Fibroblast of pulmonary artery (primary cell): ENCODE results near the gene TLL2.

Experiments used
- DNase-seq: peaks from one replicate; pipeline ENCODE4 v3.0.0-alpha.2; 2010; ENCODE audit warnings: low read depth
- H3K4me3 ChIP-seq: replicated peaks from 2 replicates; pipeline ENCODE4 v1.5.1; 2011; ENCODE audit warnings: low read depth, mild to moderate bottlenecking, control low read depth, low read length, moderate library complexity
- CTCF ChIP-seq: IDR thresholded peaks from 2 replicates; pipeline ENCODE4 v1.5.1; 2011; ENCODE audit warnings: mild to moderate bottlenecking, control low read depth, low read length, inconsistent platforms; ENCODE audit errors: missing control alignments

The TLL2 gene

DNA sequence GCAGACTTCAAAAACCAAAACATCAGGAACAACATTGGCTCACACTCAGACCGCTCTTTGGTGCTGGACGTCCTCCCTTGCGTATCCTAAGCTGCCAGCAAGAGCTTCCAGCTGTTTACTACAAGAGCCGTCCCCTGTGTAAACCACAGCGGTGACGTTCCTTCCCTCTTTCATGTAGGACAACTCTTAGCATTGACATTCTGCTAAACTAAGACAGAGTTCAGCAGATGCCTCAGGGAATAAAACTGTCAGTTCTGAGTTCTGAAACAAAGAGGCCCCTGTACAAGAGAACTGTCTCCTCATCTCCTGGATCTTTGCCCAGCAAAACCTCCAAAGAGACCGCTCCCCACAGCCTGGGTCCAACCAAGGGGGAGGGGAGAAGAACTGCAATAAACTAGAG, 97.1 kb downstream of the TLL2 start:
- no peak for TF ChIP-seq CTCF
- no peak overlapping the region for H3K4me3 ChIP-seq
- no peak for DNase-seq

- no peak for DNase-seq
- TF ChIP-seq CTCF: no peak
Measured at GRCh38 chr10:96415891-96416554, 97.7 kb downstream of the TLL2 start.

GRCh38 chr10:96415150-96415890, 98.4 kb downstream of the TLL2 start:
- DNase-seq: no peak
- H3K4me3 ChIP-seq: no peak overlapping the region
- no peak for TF ChIP-seq CTCF

More at GRCh38 chr10:96415891-96416554, 97.7 kb downstream of the TLL2 start:
- H3K4me3 ChIP-seq: no peak overlapping the region

- TF ChIP-seq CTCF: no peak
- no peak for DNase-seq
- no peak overlapping the region for H3K4me3 ChIP-seq
Measured at GRCh38 chr10:96414303-96414702, 99.4 kb downstream of the TLL2 start.

DNA sequence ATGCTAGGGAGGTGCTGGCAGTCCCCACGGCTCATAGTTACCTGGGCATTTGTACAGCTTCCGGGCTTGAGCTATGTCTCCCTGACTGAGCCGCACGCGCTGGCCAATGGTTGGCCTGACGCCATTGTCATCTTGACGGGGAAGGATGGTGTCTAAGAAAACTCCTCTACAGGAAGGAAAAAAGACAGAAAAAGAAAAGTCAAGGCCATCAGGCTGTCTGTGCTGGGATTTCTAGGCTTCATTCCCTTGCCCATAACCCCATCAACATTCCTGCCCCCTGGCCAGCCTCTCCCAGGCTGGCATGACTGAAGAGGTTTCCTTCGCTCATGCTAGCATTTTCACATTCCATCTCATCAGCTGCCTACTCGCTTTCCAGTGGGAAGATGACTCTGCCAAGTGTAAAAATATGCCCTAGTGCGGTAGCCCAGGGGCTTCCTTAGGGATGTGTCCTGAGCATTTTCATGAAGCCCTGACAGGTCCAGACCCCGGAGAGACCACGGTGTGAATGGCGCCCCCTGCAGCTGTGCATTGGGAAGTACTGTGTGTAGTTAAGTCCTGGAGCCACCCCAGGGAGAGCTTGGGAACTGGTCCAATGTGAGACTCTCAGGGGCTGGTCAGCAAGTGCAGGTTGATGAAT, 100.5 kb downstream of the TLL2 start:
- H3K4me3 ChIP-seq: no peak overlapping the region
- DNase-seq: no peak
- TF ChIP-seq CTCF: no peak

DNA sequence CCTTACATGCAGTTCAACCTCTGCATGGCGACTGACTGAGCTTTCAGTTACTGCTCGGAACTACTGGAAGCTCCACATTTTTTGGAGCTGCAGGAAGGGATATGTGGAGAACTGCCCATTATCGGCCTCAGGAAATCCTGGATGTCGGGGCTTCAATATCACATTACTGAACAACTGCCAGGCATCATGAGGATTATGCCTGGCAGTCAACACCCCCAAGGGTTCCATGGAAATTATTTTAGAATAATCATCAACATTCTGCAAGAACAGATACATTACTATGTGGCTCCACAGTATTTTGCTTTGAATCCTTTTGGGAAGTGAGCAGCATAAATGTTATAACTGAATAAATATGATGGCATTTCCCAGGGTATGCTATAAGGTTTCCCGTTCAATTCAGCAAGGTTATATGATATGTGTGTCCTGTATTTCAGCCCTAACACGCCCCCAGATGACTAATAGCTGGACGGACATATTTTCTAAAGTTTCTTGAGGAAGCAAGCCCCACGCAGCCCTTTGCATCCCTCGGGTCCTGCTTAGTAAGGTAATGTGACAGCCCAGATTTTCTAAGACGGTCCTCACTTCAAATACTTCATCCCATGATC, 101.9 kb downstream of the TLL2 start:
- DNase-seq: no peak
- H3K4me3 ChIP-seq: no peak overlapping the region
- no peak for TF ChIP-seq CTCF
